ENCODE results near the gene ME3. TPM values are rescaled to one million over a fixed set of nuclear protein-coding genes. Genes with fewer than 3 reads are reported as not detected.

ME3 gene
- total and polyA plus RNA-seq, 4 donors, result 1.4 to 7.2 (median 2.3) TPM

GRCh38 chr11:86593833-86594232 lies 78.6 kb downstream of the ME3 start:
- Histone ChIP-seq H3K4me3 (ENCODE audit: low read depth in 1 of 3, low read length in 3 of 3) (no peak overlapping the region), H3K9ac (ENCODE audit: low read depth in 1 of 2, low read length in 2 of 2) (no peak overlapping the region), H3K4me1 (ENCODE audit: control insufficient read depth in 4 of 4, insufficient read depth in 4 of 4, low read length in 3 of 4) (no peaks in the 10 kb centered on the region), H3K36me3 (ENCODE audit: control insufficient read depth in 4 of 4, insufficient read depth in 3 of 4, low read depth in 1 of 4, low read length in 3 of 4) (no peaks in the 10 kb centered on the region), H3K27ac (ENCODE audit: low read depth in 1 of 2, low read length in 2 of 2) (no peak overlapping the region), H3K27me3 (ENCODE audit: control insufficient read depth in 4 of 4, insufficient read depth in 4 of 4, low read length in 3 of 4) (no peaks in the 10 kb centered on the region), H3K9me3 (ENCODE audit: control insufficient read depth in 4 of 4, low read length in 3 of 4) (no peaks in the 10 kb centered on the region)
- TF ChIP-seq TAF1 (conservative IDR thresholded peaks at IDR 0.05), result no peak
- no peak for TF ChIP-seq FOXA2 (IDR thresholded peaks at IDR 0.05)
- no peak for TF ChIP-seq RAD21 (IDR thresholded peaks at IDR 0.05)
- no peak for DNase-seq (ENCODE audit: low spot score)
- WGBS, result 90% methylated on average over 4 of the region's 4 CpGs

GRCh38 chr11:86592659-86593451 lies 79.6 kb downstream of the ME3 start:
- Histone ChIP-seq H3K9ac (ENCODE audit: low read depth in 1 of 2, low read length in 2 of 2) (no peak overlapping the region), H3K27me3 (ENCODE audit: control insufficient read depth in 4 of 4, insufficient read depth in 4 of 4, low read length in 3 of 4) (no peaks in the 10 kb centered on the region), H3K27ac (ENCODE audit: low read depth in 1 of 2, low read length in 2 of 2) (peak overlapping the region in 1 of 2 donors; percentile 29), H3K36me3 (ENCODE audit: control insufficient read depth in 4 of 4, insufficient read depth in 3 of 4, low read depth in 1 of 4, low read length in 3 of 4) (no peaks in the 10 kb centered on the region), H3K9me3 (ENCODE audit: control insufficient read depth in 4 of 4, low read length in 3 of 4) (no peaks in the 10 kb centered on the region), H3K4me1 (ENCODE audit: control insufficient read depth in 4 of 4, insufficient read depth in 4 of 4, low read length in 3 of 4) (no peaks in the 10 kb centered on the region), H3K4me3 (ENCODE audit: low read depth in 1 of 3, low read length in 3 of 3) (no peak overlapping the region)
- WGBS, result 71% methylated on average over 5 of the region's 5 CpGs
- TF ChIP-seq RXRA (IDR thresholded peaks at IDR 0.05) (peak in 1 of 2 donors; percentile 45), REST (IDR thresholded peaks at IDR 0.05) (no peak), CTCF (IDR thresholded peaks at IDR 0.05; ENCODE audit: low read depth, low read length, missing input control) (no peak), FOXA2 (IDR thresholded peaks at IDR 0.05) (no peak), MAX (IDR thresholded peaks at IDR 0.05) (no peak), FOXA1 (IDR thresholded peaks at IDR 0.05) (no peak), JUND (IDR thresholded peaks at IDR 0.05) (peak; percentile 87 to 94), YY1 (IDR thresholded peaks at IDR 0.05) (no peak), ZBTB33 (IDR thresholded peaks at IDR 0.05) (no peak), SP1 (IDR thresholded peaks at IDR 0.05) (peak; percentile 25), NR2F2 (IDR thresholded peaks at IDR 0.05) (peak; percentile 52), RAD21 (IDR thresholded peaks at IDR 0.05) (no peak), ATF3 (IDR thresholded peaks at IDR 0.05) (no peak), TAF1 (conservative IDR thresholded peaks at IDR 0.05) (no peak), EGR1 (IDR thresholded peaks at IDR 0.05; ENCODE audit: low read depth in 2 of 2) (no peak), HNF4G (IDR thresholded peaks at IDR 0.05) (no peak), HNF4A (conservative IDR thresholded peaks at IDR 0.05) (peak in 1 of 2 donors; percentile 18), GABPA (IDR thresholded peaks at IDR 0.05 in 1 of 2, conservative IDR thresholded peaks at IDR 0.05 in 1 of 2) (no peak)
- peak; percentile 38 for DNase-seq (ENCODE audit: low spot score)

Data from liver (tissue), 9 donors.